Effector memory CD8-positive, alpha-beta T cell (primary cell): ENCODE data around the gene CXCL5.
A peak's percentile ranks its signal among the peaks of the same experiment; 100 is the strongest.

ENCODE experiments used
- ATAC-seq: fragments of 150-1000 bp; cut with Tn5 transposase; replicated peaks from 2 replicates; pipeline ENCODE4 v1.10.0; 2021; ENCODE audit warnings: mild to moderate bottlenecking, moderate library complexity
- DNase-seq, 3 experiments: peaks; one replicate each; pipeline ENCODE4 v3.0.0; 2021
- H3K27ac Mint-ChIP-seq, 2 donors: one replicate each; pipeline ENCODE4 v1.8.0; 2022; ENCODE audit warnings: mild to moderate bottlenecking in 2 of 2, mixed read lengths in 2 of 2, moderate library complexity in 2 of 2
- H3K27me3 Mint-ChIP-seq, 2 donors: one replicate each; pipeline ENCODE4 v1.8.0; 2022; ENCODE audit warnings: mixed read lengths in 2 of 2
- H3K36me3 Mint-ChIP-seq: one replicate; pipeline ENCODE4 v1.8.0; 2022; ENCODE audit warnings: mild to moderate bottlenecking, moderate library complexity, mixed read lengths; ENCODE audit not compliant: insufficient read depth
- H3K4me1 Mint-ChIP-seq, 2 donors: one replicate each; pipeline ENCODE4 v1.8.0; 2022; ENCODE audit warnings: low read depth in 2 of 2, mixed read lengths in 2 of 2
- H3K4me3 Mint-ChIP-seq, 2 donors: one replicate each; pipeline ENCODE4 v1.8.0; 2022; ENCODE audit warnings: mild to moderate bottlenecking in 2 of 2, mixed read lengths in 2 of 2, moderate library complexity in 2 of 2
- H3K9me3 Mint-ChIP-seq, 2 donors: one replicate each; pipeline ENCODE4 v1.8.0; 2022; ENCODE audit warnings: mixed read lengths in 2 of 2

CXCL5 gene

GRCh38 chr4:74032064-74032463 lies 33.6 kb upstream of the CXCL5 start:
- H3K4me3 Mint-ChIP-seq = no peak overlapping the region
- ATAC-seq (no peak), DNase-seq (no peak)
- no peaks in the 10 kb centered on the region for H3K4me1 Mint-ChIP-seq
- no peaks in the 10 kb centered on the region for H3K36me3 Mint-ChIP-seq
- peaks cover 6 to 11% of the 10 kb centered on the region in 2 donors for H3K27me3 Mint-ChIP-seq
- H3K9me3 Mint-ChIP-seq = peaks cover 2 to 7% of the 10 kb centered on the region in 2 donors
- H3K27ac Mint-ChIP-seq = no peak overlapping the region

DNA sequence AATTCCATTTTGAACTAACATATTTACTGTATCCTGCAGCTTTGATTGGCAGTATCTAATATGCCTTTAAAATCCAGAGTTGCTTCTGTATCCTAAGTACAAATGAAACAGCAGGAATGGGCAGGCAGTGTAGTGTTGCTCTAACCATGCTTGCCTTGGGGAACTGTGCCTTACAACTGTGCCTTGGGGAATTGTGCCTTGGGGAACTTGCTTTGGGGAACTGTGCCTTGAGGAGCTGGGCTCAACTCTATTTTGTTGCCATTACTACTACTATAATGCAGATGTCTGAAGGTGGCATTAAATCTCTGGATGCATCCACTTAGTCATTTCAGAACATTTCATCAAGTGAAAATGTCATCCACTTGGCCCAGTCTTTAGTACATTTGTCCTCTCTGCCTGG lies 33.1 kb upstream of the CXCL5 start:
- Mint-ChIP-seq H3K36me3 (no peaks in the 10 kb centered on the region), H3K27me3 (peaks cover 6 to 9% of the 10 kb centered on the region in 2 donors), H3K27ac (no peak overlapping the region), H3K4me3 (no peak overlapping the region), H3K4me1 (no peaks in the 10 kb centered on the region), H3K9me3 (peaks cover 2 to 7% of the 10 kb centered on the region in 2 donors)
- DNase-seq = no peak
- no peak for ATAC-seq

- no peak for ATAC-seq
- H3K4me1 Mint-ChIP-seq = no peaks in the 10 kb centered on the region
Observed at GRCh38 chr4:74030285-74030684, 31.8 kb upstream of the CXCL5 start.

DNA sequence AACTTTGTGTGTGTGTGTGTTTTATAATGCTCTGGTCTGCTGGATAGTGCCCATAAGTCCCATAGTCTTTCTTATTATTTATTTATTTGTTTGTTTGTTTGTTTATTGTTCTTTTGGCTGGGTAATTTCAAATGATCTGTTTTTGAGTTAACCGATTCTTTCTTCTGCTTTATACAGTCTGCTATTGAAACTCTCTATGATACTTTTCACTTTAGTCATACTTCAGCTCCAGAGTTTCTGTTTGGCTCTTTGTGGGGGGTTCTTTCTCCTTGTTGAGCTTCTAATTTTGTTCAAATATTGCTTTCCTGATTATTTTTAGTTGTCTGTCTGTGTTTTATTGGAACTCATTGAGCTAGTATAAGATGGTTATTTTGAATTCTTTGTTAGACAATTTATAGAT lies 30.0 kb upstream of the CXCL5 start:
- DNase-seq (no peak), ATAC-seq (no peak)
- peaks cover 0 to 9% of the 10 kb centered on the region in 2 donors for H3K27me3 Mint-ChIP-seq

More at GRCh38 chr4:74030285-74030684, 31.8 kb upstream of the CXCL5 start:
- peaks cover 0 to 9% of the 10 kb centered on the region in 2 donors for H3K27me3 Mint-ChIP-seq
- no peak overlapping the region for H3K4me3 Mint-ChIP-seq
- peaks cover 3 to 7% of the 10 kb centered on the region in 2 donors for H3K9me3 Mint-ChIP-seq
- DNase-seq = no peak
- no peaks in the 10 kb centered on the region for H3K36me3 Mint-ChIP-seq
- H3K27ac Mint-ChIP-seq = no peak overlapping the region

DNA sequence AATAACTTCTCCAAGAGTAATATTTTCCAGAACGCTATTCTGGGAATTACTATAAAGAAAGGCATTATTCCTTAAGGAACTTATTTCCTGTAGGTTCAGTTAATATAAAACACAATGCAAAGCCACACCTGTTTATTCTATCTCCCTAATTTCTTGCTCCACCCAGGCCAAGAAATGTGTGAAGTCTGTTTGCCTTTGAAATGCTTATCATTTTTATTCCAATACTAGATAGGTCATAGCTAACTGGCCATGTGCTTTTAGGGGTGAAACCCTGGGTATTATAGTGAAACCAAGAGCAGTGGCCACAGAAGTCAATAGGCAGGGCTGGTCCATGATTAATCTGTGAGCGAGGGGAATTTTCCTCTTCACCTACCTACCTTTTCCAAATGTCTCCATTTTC lies 25.2 kb upstream of the CXCL5 start:
- no peak for ATAC-seq
- Mint-ChIP-seq H3K27me3 (no peaks in the 10 kb centered on the region), H3K9me3 (peaks cover 0 to 1% of the 10 kb centered on the region in 2 donors), H3K4me1 (no peaks in the 10 kb centered on the region), H3K27ac (no peak overlapping the region), H3K4me3 (no peak overlapping the region), H3K36me3 (no peaks in the 10 kb centered on the region)
- no peak for DNase-seq

More for the DNA sequence above, 30.0 kb upstream of the CXCL5 start:
- Mint-ChIP-seq H3K4me1 (no peaks in the 10 kb centered on the region), H3K9me3 (peaks cover 3 to 7% of the 10 kb centered on the region in 2 donors), H3K27ac (no peak overlapping the region), H3K4me3 (no peak overlapping the region), H3K36me3 (no peaks in the 10 kb centered on the region)

DNA sequence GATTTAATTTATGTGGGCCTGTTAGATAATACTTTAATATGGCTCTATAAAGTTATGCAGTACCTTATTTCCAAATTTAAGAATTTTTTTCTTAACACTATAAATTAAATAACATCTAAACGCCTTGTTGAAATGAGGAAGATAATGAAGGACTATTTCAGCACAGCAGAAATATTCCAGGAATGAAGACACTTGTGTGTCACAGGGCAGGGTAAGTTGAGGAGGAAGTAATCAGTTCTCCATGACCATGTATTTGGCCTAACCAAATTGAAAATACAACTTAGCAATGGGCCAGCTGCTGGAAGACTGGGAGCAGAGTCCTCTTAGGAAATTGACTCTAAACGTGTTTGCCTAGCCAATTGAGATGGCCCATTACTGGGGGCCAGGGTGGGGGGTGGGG lies 23.1 kb upstream of the CXCL5 start:
- H3K36me3 Mint-ChIP-seq = no peaks in the 10 kb centered on the region
- H3K9me3 Mint-ChIP-seq = peaks cover 0 to 1% of the 10 kb centered on the region in 2 donors
- H3K27me3 Mint-ChIP-seq = no peaks in the 10 kb centered on the region
- no peak overlapping the region for H3K4me3 Mint-ChIP-seq
- no peaks in the 10 kb centered on the region for H3K4me1 Mint-ChIP-seq
- DNase-seq (no peak), ATAC-seq (no peak)
- H3K27ac Mint-ChIP-seq = no peak overlapping the region

DNA sequence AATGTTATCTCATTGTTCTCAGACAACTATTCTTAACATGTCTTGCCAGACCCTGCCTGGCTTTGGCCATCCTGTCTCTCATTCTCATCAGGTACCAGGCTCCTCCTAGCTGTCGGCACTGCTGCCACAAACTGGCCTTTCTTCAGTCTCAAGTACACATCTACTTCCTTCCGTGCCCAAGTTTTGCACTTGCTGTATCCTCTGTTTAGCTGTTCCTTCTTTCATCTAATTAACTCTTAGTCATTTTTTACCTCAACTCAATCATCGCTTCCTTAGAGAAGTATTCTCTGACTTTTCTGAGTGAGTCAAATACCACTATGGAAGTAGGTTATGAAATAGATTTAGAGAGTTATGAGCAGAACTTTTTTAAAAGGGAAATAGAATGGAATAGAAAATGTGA lies 20.3 kb upstream of the CXCL5 start:
- no peaks in the 10 kb centered on the region for H3K4me1 Mint-ChIP-seq
- H3K9me3 Mint-ChIP-seq = peaks cover 3 to 6% of the 10 kb centered on the region in 2 donors
- no peak overlapping the region for H3K27ac Mint-ChIP-seq
- H3K36me3 Mint-ChIP-seq = no peaks in the 10 kb centered on the region
- ATAC-seq (no peak), DNase-seq (no peak)
- H3K4me3 Mint-ChIP-seq = no peak overlapping the region
- no peaks in the 10 kb centered on the region for H3K27me3 Mint-ChIP-seq

GRCh38 chr4:74018116-74018515 lies 19.6 kb upstream of the CXCL5 start:
- no peaks in the 10 kb centered on the region for H3K4me1 Mint-ChIP-seq
- H3K9me3 Mint-ChIP-seq = peaks cover 3 to 6% of the 10 kb centered on the region in 2 donors
- no peak overlapping the region for H3K4me3 Mint-ChIP-seq
- peak overlapping the region in 1 of 2 donors; percentile 33 for H3K27ac Mint-ChIP-seq
- no peaks in the 10 kb centered on the region for H3K36me3 Mint-ChIP-seq
- DNase-seq (no peak), ATAC-seq (no peak)
- no peaks in the 10 kb centered on the region for H3K27me3 Mint-ChIP-seq

GRCh38 chr4:74016068-74016467 lies 17.6 kb upstream of the CXCL5 start:
- no peaks in the 10 kb centered on the region for H3K27me3 Mint-ChIP-seq
- ATAC-seq = peak; percentile 35
- DNase-seq = no peak
- H3K27ac Mint-ChIP-seq = peak overlapping the region in 1 of 2 donors; percentile 12
- H3K4me3 Mint-ChIP-seq = no peak overlapping the region
- no peaks in the 10 kb centered on the region for H3K4me1 Mint-ChIP-seq
- peaks cover 3 to 6% of the 10 kb centered on the region in 2 donors for H3K9me3 Mint-ChIP-seq
- H3K36me3 Mint-ChIP-seq = no peaks in the 10 kb centered on the region

DNA sequence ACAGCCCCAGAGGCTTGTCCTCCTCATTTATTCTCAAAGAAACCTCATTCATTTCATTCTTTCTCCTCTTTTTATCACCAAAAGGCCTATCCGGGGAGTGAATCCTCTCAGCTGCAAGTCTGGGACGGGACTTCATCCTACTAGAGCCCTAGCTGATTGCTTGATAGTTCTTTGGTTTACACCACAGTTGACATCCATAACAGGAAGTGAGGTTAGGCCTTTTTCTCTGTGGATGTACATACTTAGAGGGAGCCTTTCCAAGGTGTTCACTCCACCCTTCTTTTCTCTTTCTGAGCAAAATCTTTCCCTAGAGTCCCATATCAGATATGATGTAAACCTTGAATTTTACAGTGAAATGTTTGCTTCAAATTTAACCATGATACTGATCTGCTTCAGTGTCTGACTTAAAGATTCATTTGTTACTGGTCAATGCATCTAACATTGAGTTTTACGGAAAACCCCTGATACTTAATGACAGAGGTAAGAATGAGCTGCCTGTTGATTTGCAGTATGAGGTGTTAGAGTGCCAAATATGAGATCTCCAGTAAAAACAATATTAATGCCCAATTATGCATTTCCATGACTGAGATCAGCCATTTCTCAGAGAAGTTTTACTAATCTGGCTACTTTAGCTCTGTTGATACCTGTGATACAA lies 16.8 kb upstream of the CXCL5 start:
- ATAC-seq (no peak), DNase-seq (no peak)
- peaks cover 3 to 6% of the 10 kb centered on the region in 2 donors for H3K9me3 Mint-ChIP-seq
- no peaks in the 10 kb centered on the region for H3K27me3 Mint-ChIP-seq
- no peaks in the 10 kb centered on the region for H3K4me1 Mint-ChIP-seq
- no peak overlapping the region for H3K4me3 Mint-ChIP-seq
- H3K36me3 Mint-ChIP-seq = no peaks in the 10 kb centered on the region
- H3K27ac Mint-ChIP-seq = no peak overlapping the region

- peaks cover 3 to 6% of the 10 kb centered on the region in 2 donors for H3K9me3 Mint-ChIP-seq
- no peak for ATAC-seq
- no peak for DNase-seq
- no peaks in the 10 kb centered on the region for H3K36me3 Mint-ChIP-seq
- H3K27me3 Mint-ChIP-seq = no peaks in the 10 kb centered on the region
- no peak overlapping the region for H3K4me3 Mint-ChIP-seq
- H3K4me1 Mint-ChIP-seq = no peaks in the 10 kb centered on the region
- no peak overlapping the region for H3K27ac Mint-ChIP-seq
Observed at GRCh38 chr4:74014332-74014731, 15.9 kb upstream of the CXCL5 start.

DNA sequence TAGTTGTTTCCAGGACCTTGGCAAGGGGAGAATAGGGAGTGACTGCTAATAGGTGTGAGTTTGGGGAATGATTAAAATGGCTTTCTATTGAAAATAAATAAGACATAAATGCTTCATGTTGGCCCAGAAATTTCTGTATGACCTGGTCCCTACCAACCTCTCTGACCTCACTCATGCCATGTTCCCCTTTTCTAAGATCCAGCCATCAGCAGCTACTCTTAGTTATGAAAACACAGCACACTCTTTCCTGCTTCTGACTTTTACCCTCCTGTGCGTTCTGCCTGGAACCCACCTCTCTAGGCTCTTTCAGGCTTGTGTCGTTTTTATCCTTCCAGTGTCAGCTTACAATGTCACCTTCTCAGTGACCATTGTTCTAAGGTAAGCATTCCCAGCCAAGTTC lies 14.8 kb upstream of the CXCL5 start:
- DNase-seq (no peak), ATAC-seq (no peak)
- no peaks in the 10 kb centered on the region for H3K27me3 Mint-ChIP-seq
- no peaks in the 10 kb centered on the region for H3K4me1 Mint-ChIP-seq
- no peaks in the 10 kb centered on the region for H3K36me3 Mint-ChIP-seq
- H3K4me3 Mint-ChIP-seq = no peak overlapping the region
- no peak overlapping the region for H3K27ac Mint-ChIP-seq
- H3K9me3 Mint-ChIP-seq = peaks cover 3 to 6% of the 10 kb centered on the region in 2 donors

GRCh38 chr4:74012130-74012529 lies 13.7 kb upstream of the CXCL5 start:
- H3K9me3 Mint-ChIP-seq = peaks cover 3 to 6% of the 10 kb centered on the region in 2 donors
- no peak for DNase-seq

GRCh38 chr4:74009307-74009706 lies 10.8 kb upstream of the CXCL5 start:
- H3K4me1 Mint-ChIP-seq = no peaks in the 10 kb centered on the region
- H3K27me3 Mint-ChIP-seq = no peaks in the 10 kb centered on the region
- no peak for ATAC-seq

More at GRCh38 chr4:74012130-74012529, 13.7 kb upstream of the CXCL5 start:
- ATAC-seq = no peak
- H3K4me1 Mint-ChIP-seq = no peaks in the 10 kb centered on the region
- no peak overlapping the region for H3K4me3 Mint-ChIP-seq
- no peaks in the 10 kb centered on the region for H3K27me3 Mint-ChIP-seq
- no peak overlapping the region for H3K27ac Mint-ChIP-seq
- H3K36me3 Mint-ChIP-seq = no peaks in the 10 kb centered on the region

More at GRCh38 chr4:74009307-74009706, 10.8 kb upstream of the CXCL5 start:
- Mint-ChIP-seq H3K36me3 (no peaks in the 10 kb centered on the region), H3K27ac (no peak overlapping the region), H3K4me3 (no peak overlapping the region), H3K9me3 (no peaks in the 10 kb centered on the region)
- no peak for DNase-seq
